Sigmoid colon (tissue), 7 donors: ENCODE results near the gene MED16. TPM values are rescaled to one million over a fixed set of nuclear protein-coding genes. Genes with fewer than 3 reads are reported as not detected.

Experiments used
- DNase-seq: peaks from one replicate; pipeline ENCODE4 v3.0.0-alpha.2; 2019
- H3K27ac ChIP-seq, 4 donors: fragments of 200-600 bp; sonication (generic); one replicate each; pipeline ENCODE4 v1.5.1; 2016 to 2019; ENCODE audit warnings: mild to moderate bottlenecking in 1 of 4
- H3K27me3 ChIP-seq, 3 donors: fragments of 200-600 bp; sonication (generic); one replicate each; pipeline ENCODE4 v1.5.1; 2019; ENCODE audit warnings: mild to moderate bottlenecking in 1 of 3
- H3K36me3 ChIP-seq, 4 donors: fragments of 200-600 bp; sonication (generic); one replicate each; pipeline ENCODE4 v1.5.1; 2016 to 2019
- H3K4me1 ChIP-seq, 4 donors: fragments of 200-600 bp; sonication (generic); one replicate each; pipeline ENCODE4 v1.5.1; 2017 to 2019
- H3K4me3 ChIP-seq, 4 donors: fragments of 200-600 bp; sonication (generic); one replicate each; pipeline ENCODE4 v1.5.1; 2017 to 2019; ENCODE audit warnings: mild to moderate bottlenecking in 2 of 4, moderate library complexity in 1 of 4
- H3K9me3 ChIP-seq, 4 donors: fragments of 200-600 bp in 3 of 4; sonication (generic) in 3 of 4; one replicate each; pipeline versions ENCODE4 v1.5.1 to v1.6.1; 2013 to 2019
- CTCF ChIP-seq, 4 experiments: fragments of 450-650 bp in 3 of 4; fragments of 200-600 bp in 1 of 4; IDR thresholded peaks; one replicate each; pipeline ENCODE4 v1.5.1; 2016 to 2019; ENCODE audit warnings: antibody characterized with exemption in 4 of 4, mild to moderate bottlenecking in 3 of 4, moderate library complexity in 2 of 4
- EP300 ChIP-seq, 4 donors: sonication (generic); formaldehyde crosslinking; IDR thresholded peaks; one replicate each; pipeline ENCODE4 v1.6.1; 2017; ENCODE audit warnings: antibody characterized with exemption in 4 of 4
- POLR2A ChIP-seq, 2 donors: fragments of 450-650 bp; IDR thresholded peaks; one replicate each; pipeline ENCODE4 v1.6.1; 2016; ENCODE audit warnings: antibody characterized with exemption in 2 of 2, mild to moderate bottlenecking in 2 of 2, moderate library complexity in 2 of 2
- POLR2AphosphoS5 ChIP-seq, 4 donors: sonication (generic); formaldehyde crosslinking; IDR thresholded peaks; one replicate each; pipeline ENCODE4 v1.6.1; 2017; ENCODE audit warnings: antibody characterized with exemption in 4 of 4
- WGBS, 2 donors: extraction: QIAGEN DNeasy Blood & Tissue Kit; methylation state at CpG; one replicate each; pipeline ENCODE4 v1.1.7; 2013; 5-methylcytosine and 5-hydroxymethylcytosine counted together
- intact Hi-C: fragments of 100-400 bp; cut with DNase I; formaldehyde crosslinking; loops from one replicate; pipeline ENCODE4 v1.15.1; 2023
- polyA plus RNA-seq, 3 donors: library from polyadenylated mRNA; stranded (reverse); fragments of 200-250 nt; gene quantifications; one replicate each; pipeline ENCODE4 v1.2.3, GENCODE V29; 2013
- total RNA-seq, 4 donors: library from RNA; depleted of rRNA; stranded (reverse); fragments of >200 nt; gene quantifications; one replicate each; pipeline ENCODE4 v1.1.0, GENCODE V29; 2016
- donor health status: healthy with polysubstance abuse.
- donor health status: Bipolar disorder and iron deficiency.
- donor health status: healthy.

The MED16 gene
- total and polyA plus RNA-seq, 7 donors = 22.4 to 62.5 (median 33.2) TPM

DNA sequence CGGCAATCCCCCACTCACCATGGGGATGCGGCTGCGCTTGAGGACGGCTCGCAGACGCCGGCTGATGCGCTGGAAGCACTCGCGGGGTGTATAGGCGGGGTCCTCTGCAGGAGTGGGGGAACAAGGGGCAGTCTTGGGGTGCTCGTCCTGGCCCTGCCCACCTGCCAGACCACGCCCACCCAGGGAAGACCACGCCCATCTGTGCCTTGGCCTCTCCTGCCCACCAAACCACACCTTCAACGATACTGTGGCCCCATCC, 7.0 kb upstream of the MED16 start:
- intact Hi-C loops = no loop called here
- no peak for TF ChIP-seq POLR2A (IDR thresholded peaks at IDR 0.05)
- TF ChIP-seq POLR2AphosphoS5 (IDR thresholded peaks at IDR 0.05) = no peak
- TF ChIP-seq EP300 (IDR thresholded peaks at IDR 0.05) = no peak
- no peak for TF ChIP-seq CTCF (IDR thresholded peaks at IDR 0.05)
- Histone ChIP-seq H3K36me3 (peaks cover 0 to 36% (median 13%) of the 10 kb centered on the region in 4 donors), H3K27ac (no peak overlapping the region), H3K4me1 (no peaks in the 10 kb centered on the region), H3K27me3 (no peaks in the 10 kb centered on the region), H3K4me3 (no peak overlapping the region), H3K9me3 (no peaks in the 10 kb centered on the region)
- WGBS, 2 donors = 82 to 90% methylated on average over 15 of the region's 15 CpGs
- DNase-seq = no peak

GRCh38 chr19:899336-900042, 6.5 kb upstream of the MED16 start:
- intact Hi-C loops = no loop called here
- H3K9me3 ChIP-seq = no peaks in the 10 kb centered on the region
- no peak overlapping the region for H3K27ac ChIP-seq
- TF ChIP-seq POLR2A (IDR thresholded peaks at IDR 0.05) = no peak
- no peak for TF ChIP-seq POLR2AphosphoS5 (IDR thresholded peaks at IDR 0.05)
- no peak for TF ChIP-seq CTCF (IDR thresholded peaks at IDR 0.05)
- no peak for TF ChIP-seq EP300 (IDR thresholded peaks at IDR 0.05)
- 92% methylated on average over 32 of the region's 32 CpGs for WGBS, 2 donors
- peaks cover 0 to 36% (median 13%) of the 10 kb centered on the region in 4 donors for H3K36me3 ChIP-seq
- no peaks in the 10 kb centered on the region for H3K27me3 ChIP-seq
- DNase-seq = no peak
- H3K4me1 ChIP-seq = no peaks in the 10 kb centered on the region
- no peak overlapping the region for H3K4me3 ChIP-seq

- Histone ChIP-seq H3K4me1 (peaks cover 0 to 4% (median 1%) of the 10 kb centered on the region in 4 donors), H3K36me3 (peaks cover 0 to 36% (median 13%) of the 10 kb centered on the region in 4 donors), H3K27me3 (no peaks in the 10 kb centered on the region), H3K9me3 (no peaks in the 10 kb centered on the region), H3K4me3 (no peak overlapping the region), H3K27ac (no peak overlapping the region)
- TF ChIP-seq CTCF (IDR thresholded peaks at IDR 0.05) = no peak
- TF ChIP-seq EP300 (IDR thresholded peaks at IDR 0.05) = no peak
- TF ChIP-seq POLR2A (IDR thresholded peaks at IDR 0.05) = no peak
- TF ChIP-seq POLR2AphosphoS5 (IDR thresholded peaks at IDR 0.05) = no peak
- DNase-seq = no peak
- intact Hi-C loops = no loop called here
- 74 to 82% methylated on average over 20 of the region's 20 CpGs for WGBS, 2 donors
Measured at GRCh38 chr19:898663-899062, 5.7 kb upstream of the MED16 start.

DNA sequence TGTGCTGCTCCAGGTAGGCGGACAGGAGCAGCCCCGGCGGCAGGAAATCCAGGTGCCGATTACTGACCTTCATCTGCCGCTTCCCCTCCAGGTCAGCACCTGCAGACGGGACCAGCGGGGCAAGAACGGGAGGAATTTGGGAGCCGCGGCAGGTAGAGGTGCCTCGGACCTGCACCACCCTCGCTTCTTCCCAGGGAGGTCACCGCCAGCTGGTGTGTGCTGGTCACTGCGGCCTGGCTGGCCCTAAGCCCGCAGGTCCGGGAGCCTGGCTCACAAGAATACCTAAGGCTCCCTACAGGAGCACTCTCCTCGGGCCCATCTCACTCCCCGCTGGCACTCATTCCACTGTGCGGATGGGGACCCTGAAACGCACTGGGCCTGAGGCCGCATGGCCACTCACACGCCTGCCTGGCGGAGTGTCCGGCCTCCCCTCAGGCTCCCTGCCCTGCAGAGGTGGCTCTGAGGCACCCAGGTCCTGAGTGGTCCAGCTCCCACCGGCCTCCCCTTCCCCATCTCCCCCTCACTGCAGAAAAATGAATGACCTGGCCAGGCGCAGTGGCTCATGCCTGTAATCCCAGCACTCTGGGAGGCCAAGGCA, 4.6 kb upstream of the MED16 start:
- DNase-seq = no peak
- Histone ChIP-seq H3K9me3 (no peaks in the 10 kb centered on the region), H3K27ac (no peak overlapping the region), H3K4me1 (peaks cover 0 to 6% (median 2%) of the 10 kb centered on the region in 4 donors), H3K36me3 (peaks cover 0 to 36% (median 13%) of the 10 kb centered on the region in 4 donors), H3K27me3 (no peaks in the 10 kb centered on the region), H3K4me3 (no peak overlapping the region)
- intact Hi-C loops = no loop called here
- 92 to 93% methylated on average over 26 of the region's 26 CpGs for WGBS, 2 donors
- TF ChIP-seq CTCF (IDR thresholded peaks at IDR 0.05) (no peak), POLR2AphosphoS5 (IDR thresholded peaks at IDR 0.05) (no peak), POLR2A (IDR thresholded peaks at IDR 0.05) (no peak), EP300 (IDR thresholded peaks at IDR 0.05) (no peak)
